Measurements from ENCODE around the gene UFC1.

The UFC1 gene

GRCh38 chr1:161172349-161172748 is 18.6 kb downstream of the UFC1 start:
- no peak for DNase-seq

GRCh38 chr1:161172776-161173376 is 19.1 kb downstream of the UFC1 start:
- DNase-seq, result no peak

DNA sequence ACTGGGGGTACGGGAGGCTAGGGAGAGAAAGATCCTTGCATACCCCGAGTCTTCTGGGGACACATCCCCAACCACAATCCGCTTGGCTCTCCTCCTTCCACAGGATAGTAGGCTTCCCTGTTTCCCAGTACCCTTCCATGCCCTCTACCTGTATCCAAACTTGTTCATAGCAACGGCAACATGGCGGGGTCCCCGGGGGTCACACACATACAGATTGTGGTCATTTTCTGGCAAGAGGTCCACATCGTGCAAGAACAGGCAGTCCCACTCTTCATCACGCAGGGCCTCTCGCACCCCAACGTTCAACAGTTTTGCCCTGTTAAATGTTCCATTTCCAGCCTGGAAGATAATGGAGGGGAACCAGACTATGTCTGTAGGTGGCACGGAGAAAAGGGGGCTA is 19.9 kb downstream of the UFC1 start:
- no peak for DNase-seq

GRCh38 chr1:161174911-161175310 is 21.1 kb downstream of the UFC1 start:
- no peak for DNase-seq

DNA sequence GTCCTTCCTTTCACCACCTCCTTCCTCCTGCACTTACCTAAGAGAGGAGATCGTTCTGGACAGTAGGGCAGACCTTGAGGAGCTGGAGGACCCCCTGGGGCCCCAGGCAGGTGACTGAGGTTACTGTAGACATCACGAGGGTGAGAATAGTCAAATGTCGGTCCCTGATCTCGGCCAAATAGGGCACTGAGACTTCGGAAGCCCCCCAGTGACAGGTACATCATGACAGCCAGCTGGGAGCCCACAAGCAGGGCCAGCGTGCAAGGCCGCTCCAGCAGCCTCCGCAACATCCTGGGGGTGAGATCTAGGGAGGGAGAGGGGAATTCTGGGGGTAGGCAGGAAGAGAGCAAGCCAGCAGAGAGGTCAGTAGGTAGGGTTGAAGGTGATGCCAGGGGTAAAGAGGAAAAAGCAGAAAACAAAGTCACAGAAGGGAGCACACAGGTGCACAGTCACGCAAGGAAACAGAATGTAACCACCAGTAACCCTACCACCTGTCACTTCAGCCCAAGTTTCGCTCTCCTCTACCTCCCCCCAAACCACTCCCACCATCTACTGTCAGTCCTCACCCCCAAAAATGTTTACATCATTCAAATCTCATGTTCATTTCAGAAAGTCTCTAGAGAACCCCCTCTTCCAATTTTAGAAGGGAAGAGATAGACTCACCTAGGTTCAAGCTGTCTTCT is 22.1 kb downstream of the UFC1 start:
- DNase-seq, result no peak

DNA sequence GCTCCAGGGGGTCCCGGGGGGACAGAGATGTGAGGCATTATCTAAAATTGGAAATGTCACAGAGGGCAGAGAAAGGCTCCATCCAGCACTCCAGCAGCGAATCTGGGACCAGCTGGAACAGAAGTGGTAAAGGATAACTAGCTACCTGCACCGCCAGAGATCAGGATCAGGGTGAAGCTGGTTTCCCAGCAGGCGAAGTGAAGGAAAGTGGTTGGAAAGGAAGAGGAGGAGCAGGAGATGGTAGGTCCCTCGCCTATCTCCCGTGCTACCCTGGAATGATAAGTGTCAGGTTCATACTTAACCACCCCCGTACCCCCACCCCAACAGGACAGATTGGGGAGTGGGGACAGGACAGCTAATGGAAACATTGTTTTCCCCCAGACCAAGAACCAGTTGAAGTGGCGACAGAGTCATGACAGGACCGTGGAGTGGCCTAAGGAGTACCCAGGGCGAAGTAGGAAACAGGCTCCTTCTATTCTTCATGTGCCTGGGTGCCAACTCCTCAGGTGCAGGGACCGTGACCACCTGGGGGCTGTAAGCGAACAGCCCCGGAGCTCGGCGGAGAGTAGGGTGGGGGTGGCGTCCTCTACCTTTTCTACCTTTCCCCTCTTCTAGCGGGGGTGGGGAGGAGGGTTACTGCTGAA is 22.8 kb downstream of the UFC1 start:
- DNase-seq, result no peak

GRCh38 chr1:161177112-161177935 is 23.5 kb downstream of the UFC1 start, which contains the start of gene B4GALT3:
B4GALT3 (minus strand) TSS chr1:161177507; CDS start chr1:161176060, 1,447 bp downstream.
- peak; percentile 91 for DNase-seq

DNA sequence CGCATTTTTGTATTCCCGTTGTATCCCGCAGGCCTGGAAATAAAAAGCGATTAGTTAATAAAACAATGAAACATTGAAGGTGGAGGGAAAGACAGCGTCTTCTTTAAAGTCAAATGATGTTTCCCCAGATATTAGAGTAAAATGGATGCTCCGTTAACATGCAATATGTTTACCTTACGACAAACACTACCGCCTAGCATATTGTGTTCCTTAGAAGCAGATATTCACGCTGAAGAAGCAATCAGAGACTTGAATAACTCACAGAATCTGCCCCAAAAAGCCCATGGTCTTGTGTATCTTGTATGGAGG is 24.1 kb downstream of the UFC1 start:
- no peak for DNase-seq

DNA sequence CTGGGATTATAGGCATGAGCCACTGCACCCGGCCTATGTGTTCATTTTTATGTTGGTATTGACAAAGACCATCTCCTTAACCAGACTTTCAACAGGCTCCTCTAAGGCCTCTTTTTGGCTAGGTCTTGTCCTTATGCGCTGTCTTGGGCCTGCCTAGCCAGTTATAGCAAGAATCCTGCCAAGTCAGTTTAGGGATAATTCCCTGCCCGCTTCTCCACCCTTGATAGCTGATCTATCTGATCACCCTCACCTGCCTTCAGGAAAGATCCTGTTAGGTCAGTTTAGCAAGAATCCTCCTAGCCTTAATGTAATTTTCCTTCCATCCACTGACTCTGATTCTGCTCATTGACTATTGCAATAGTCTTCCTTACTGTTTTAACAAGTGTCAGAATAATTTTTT is 25.9 kb downstream of the UFC1 start:
- no peak for DNase-seq

DNA sequence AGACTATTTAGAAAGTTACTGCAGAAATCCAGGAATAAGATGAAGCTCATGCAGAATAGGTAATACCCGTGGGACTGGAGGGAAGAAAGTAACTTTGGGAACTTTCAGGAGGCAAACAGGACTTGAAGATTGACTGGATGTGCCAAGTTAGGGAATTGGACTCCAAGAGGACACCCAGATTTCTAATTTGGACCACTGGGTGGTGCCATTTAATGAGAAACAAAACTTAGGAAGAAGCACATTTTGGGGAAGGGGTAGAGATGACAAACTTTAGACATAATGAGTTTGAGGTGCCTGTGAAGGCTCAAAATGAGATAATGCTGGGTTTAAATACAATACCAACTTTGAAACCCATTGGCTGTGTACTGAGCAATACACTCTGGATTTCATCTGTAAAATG is 26.9 kb downstream of the UFC1 start:
- no peak for DNase-seq

DNA sequence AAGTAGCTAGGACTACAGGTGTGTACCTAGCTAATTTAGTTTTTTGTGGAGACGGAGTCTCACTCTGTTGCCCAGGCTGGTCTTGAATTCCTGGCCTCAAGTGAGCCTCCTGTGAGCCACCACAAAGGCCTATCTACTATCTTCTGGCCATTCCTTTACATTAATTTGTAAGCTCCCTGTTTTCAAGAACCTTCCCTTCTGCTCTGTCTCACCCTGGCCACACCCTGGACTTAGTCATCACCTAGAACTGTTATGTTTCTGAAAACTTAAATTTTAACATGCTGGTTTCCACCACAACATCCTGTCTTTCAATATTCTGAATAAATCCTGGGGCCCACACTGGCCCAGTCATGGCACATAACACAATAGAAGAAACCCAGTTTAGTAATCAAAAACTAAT is 28.4 kb downstream of the UFC1 start:
- DNase-seq, result no peak

DNA sequence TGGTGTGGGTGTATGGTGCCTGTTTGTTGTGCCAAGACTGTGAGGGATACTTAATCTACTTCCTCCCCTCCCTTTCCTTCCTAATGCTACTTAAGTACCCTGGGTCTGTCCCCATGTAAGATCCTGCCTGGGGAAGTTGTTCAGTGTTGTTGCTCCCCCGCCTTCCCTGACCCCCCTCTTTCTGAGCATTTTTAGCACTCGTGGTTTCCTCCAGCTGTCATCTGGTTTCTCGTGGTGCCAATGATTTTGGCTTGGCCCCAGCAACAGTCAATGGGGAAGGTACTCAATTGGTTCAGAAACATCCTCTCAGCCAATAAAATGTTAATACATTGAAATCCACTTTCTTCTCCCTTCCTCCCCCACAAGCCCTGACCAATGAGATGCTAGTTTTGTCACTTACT is 31.5 kb downstream of the UFC1 start:
- peak; percentile 48 to 68 for DNase-seq

DNA sequence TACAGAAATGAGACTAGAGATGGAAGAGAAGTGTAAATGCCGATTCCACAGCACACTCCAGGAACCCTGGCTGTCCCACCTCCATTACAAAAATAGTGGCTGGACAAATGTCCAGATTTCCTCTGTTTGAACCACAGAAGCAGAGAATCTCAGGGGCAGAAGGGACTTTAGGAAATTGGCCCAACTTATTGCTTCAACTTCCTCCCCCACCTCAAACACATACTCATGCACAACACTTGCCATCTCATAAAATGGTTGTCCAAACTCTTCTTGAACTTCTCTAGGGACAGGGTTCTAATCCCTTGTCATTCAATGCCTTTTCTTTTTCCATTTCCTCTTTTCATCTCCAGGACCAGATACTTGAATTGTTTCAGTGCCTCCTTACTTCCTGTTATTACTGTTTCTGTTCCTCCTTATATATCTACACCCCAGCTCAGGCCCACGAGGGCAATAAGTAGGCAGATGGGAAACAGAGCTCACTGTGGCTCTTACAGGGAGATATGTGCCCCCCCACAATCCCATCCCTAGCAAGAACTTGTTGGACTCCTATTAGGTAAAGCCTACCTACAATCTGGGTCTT is 32.0 kb downstream of the UFC1 start:
- DNase-seq, result no peak

DNA sequence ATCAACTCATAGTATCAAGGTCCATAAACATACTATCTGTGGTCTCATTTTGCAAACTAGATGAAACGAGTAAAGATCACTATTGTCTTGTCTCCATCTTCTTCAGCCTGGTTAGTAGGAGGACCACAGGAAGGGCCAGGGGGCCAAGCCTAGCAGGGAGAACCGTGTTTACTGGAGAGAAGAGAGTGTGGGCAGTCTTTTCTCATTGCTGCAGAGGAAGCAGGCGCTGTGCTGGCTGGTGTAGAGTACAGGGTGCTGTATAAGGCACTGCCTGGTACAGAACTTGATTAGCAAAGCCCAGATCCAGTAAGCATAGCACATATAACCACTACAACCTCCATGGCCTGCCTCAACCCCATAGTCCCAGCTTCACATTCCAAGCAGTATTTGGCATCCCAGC is 33.5 kb downstream of the UFC1 start:
- DNase-seq, result no peak

- no peak for DNase-seq
Observed at GRCh38 chr1:161188381-161188780, 34.6 kb downstream of the UFC1 start.

GRCh38 chr1:161189036-161189435 is 35.3 kb downstream of the UFC1 start:
- DNase-seq, result no peak

- DNase-seq, result no peak
Observed at GRCh38 chr1:161190962-161191521, 37.3 kb downstream of the UFC1 start.

DNA sequence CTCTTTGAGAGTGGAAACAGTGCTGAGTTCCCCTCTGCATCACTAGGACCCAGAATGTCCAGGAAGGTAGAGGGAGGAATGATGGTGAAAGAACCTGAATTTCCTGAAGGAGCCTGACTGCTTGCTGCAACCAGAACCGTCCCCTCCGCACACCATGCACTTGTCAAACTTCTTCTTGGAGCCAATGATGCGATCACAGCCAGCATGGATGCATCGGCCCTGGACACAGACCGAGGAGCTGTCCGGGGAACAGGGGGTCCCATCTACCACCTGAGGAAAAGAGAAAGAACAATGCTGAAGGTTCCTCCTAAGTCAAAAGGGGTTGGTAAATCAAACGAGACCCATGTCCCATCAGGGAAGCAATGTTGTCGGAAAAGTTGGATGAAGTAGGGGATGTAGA is 38.2 kb downstream of the UFC1 start:
- DNase-seq, result no peak

DNA sequence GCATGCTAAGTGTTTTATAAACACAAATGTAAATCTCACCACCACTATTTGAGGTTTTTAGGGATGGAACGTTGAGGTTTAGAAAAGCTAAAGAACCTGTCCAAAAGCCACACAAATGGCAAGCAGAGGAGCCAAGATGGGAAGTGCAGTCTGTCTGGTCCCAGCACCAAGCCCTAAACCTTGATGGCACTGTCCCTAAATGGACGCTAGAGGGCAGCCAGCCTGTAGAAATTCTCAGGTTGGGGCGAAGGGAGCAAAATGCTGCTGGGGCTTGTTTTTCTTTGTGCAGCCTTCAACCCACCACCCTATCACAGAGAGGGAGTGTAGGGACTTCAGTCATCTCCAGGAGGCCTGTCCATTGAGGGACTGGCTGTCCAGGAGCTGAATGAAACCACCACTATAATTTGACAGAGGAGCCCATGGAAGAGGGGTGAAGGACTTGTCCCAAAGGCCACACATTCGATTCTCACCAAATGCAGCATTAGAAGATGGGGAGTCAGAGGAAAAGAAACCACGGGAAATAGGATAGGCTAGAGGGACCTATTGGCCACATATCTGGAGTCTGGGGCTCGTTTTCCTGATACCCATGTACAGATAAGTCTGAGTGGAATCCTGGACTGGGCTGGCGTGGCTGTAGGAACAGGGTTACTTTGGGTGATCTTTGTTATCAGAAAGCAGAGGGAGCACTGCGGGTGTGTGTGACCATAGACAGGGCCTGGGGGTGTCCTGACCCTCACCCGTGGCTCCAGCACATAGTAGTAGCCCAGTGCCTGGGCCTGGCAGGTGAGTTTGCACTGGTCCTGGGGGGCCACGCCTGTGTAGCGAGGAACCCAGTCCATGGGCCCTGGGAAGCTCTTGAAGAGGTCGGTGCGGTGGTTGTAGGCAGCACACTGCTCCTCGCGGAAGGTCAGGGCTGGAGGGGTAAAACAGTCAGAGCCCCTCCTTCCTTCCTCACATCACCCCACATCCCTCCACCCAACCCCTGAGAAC is 39.0 kb downstream of the UFC1 start:
- peak; percentile 84 to 88 for DNase-seq

- DNase-seq, result no peak
Observed at GRCh38 chr1:161193561-161194235, 39.9 kb downstream of the UFC1 start.

DNA sequence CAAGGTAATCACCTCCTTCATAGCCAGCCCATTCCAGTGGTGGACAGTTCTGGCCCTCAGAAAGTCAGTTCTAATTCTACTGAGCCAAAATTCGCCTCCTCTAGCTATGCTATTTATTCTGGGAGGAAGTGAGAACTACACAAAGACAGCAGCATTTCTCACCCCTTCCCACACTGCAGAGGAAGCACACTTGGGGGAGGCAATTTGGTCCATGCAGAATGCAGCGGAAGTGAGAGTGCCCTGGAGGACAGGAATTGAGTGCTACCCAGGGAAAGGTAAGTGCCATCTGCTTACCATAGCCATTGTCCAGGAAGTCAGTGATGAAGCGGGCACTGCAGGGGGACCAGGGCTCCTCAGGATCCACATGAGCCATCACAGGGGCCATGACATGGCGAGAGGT is 41.4 kb downstream of the UFC1 start:
- DNase-seq, result no peak
